Measurements from ENCODE around the gene MIA2.
"Not testable (repeated sequence)": the region's sequence is repeated elsewhere in the genome, so short reads cannot be mapped to it uniquely, and the experiment has no call there.

MIA2 gene

DNA sequence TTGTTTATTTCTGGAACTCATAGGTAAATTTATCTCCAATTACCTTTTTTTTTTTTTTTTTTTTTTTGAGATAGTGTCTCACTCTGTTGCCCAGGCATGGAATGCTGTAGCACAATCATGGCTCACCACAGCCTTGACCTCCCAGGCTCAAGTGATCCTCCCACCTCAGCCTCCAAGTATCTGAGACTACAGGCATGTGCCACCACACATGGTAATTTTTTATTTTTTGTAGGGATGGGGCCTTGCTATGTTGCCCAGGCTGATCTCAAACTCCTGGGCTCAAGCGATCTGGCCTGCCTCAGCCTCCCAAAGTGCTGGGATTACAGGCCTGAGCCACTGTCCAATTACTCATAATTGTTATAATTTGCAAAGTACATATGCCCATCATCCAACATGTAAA is 13.2 kb upstream of the MIA2 start:
- not testable (repeated sequence) for H3K9me3 ChIP-seq (ENCODE audit: control insufficient read depth, insufficient read depth, low read length); H3K9ac ChIP-seq (ENCODE audit: low read depth, low read length); H3K36me3 ChIP-seq (ENCODE audit: insufficient read depth, low read length); H3K4me1 ChIP-seq (ENCODE audit: insufficient read depth, low read length)

DNA sequence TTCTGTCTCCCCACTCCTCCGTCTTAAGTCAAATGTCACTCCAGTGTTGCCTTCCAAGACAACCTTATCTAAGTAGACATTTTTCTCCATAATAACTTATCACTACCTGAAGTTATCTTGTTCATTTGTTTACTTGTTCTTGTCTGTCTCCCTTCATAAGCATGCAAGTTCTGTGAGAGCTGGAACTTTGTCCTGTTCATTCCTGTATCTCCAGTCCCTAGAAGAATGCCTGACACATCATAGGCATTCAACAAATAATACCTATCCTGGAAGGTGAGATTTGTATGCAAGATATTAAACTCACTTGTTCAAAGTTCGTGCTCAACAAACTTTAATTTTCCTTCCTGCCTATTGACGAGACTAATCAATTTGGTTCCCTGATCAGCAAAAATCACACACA is 5.7 kb upstream of the MIA2 start:
- H3K9ac ChIP-seq (ENCODE audit: low read depth, low read length), result no peak overlapping the region
- no peaks in the 10 kb centered on the region for H3K9me3 ChIP-seq (ENCODE audit: control insufficient read depth, insufficient read depth, low read length)
- no peaks in the 10 kb centered on the region; the same call in 1 of the 2 replicates for H3K4me1 ChIP-seq (ENCODE audit: insufficient read depth, low read length)
- H3K36me3 ChIP-seq (ENCODE audit: insufficient read depth, low read length), result no peaks in the 10 kb centered on the region

DNA sequence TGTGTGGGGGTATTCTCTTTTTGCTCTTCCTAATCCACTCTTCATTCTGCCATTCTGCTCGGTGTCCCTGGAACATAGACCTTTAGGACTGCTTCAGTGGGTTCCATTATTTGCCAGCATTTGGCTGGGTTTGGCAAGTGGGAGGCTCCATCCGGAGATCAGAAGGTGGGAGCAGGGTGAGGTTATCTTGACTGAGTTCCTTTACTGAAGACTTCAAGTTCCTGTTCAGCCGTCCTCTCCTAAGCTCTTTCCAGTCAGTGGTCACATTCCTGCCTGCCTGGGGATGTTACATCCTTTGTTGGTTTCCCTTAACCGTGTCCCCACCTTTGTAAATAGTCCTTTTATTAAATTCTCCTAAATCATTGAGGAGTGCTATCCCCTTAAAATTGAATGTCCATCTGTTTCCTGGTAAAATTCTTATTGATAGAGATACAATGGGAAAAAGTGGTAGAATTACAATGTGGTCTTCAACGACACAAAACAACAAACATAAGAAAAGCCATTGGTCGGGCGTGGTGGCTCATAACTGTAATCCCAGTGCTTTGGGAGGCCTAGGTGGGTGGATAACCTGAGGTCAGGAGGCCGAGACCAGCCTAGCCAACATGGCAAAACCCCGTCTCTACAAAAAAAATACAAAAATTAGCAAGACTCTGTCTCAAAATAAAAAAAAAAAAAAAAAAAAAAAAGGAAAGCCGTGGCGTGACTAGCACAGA is 5.0 kb upstream of the MIA2 start:
- Histone ChIP-seq H3K36me3 (ENCODE audit: insufficient read depth, low read length) (no peaks in the 10 kb centered on the region), H3K9me3 (ENCODE audit: control insufficient read depth, insufficient read depth, low read length) (no peaks in the 10 kb centered on the region), H3K9ac (ENCODE audit: low read depth, low read length) (no peak overlapping the region), H3K4me1 (ENCODE audit: insufficient read depth, low read length) (no peaks in the 10 kb centered on the region; the same call in 1 of the 2 replicates)

DNA sequence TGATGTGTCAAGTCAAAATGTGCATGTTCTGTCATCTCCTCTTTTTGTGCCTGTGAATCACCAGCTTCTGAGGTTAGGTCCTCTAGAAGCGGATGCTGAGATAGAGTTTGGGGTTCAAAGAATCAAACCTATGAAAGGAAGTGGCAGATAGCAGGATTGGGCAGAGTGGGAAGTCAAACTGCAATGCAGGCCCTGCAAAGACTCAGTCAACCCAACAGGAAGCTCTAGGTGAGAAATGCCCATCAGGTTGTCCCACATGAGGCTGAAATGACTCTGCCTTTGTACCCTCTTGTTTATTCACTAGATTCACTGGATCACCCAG is 4.5 kb upstream of the MIA2 start:
- Histone ChIP-seq H3K9me3 (ENCODE audit: control insufficient read depth, insufficient read depth, low read length) (no peaks in the 10 kb centered on the region), H3K36me3 (ENCODE audit: insufficient read depth, low read length) (no peaks in the 10 kb centered on the region), H3K4me1 (ENCODE audit: insufficient read depth, low read length) (no peaks in the 10 kb centered on the region; the same call in 1 of the 2 replicates), H3K9ac (ENCODE audit: low read depth, low read length) (no peak overlapping the region)

DNA sequence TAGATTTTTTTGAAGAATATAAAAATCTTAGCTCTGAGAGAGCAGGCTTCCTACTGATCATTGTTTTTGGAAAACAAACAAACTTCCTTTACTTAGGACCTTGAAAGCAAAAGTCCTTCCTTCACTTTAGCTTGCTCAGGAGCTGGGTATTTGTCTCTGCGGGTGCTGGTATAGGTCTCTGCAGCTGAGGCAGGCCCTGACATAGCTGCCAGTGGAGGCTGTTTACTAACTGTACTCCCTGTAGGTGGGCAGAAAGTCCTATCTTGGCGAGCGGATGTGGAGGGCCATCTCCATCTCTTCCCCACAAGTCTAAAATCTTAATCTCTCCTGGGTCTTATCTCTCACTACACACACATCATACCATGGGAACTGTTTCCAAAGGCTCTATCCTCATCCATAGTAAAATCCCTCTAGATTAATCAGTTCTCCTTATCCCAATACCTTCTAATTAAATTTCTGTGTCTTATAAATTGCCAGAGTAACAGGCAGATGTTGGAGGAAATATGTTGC is 4.1 kb upstream of the MIA2 start:
- H3K4me1 ChIP-seq (ENCODE audit: insufficient read depth, low read length), result no peaks in the 10 kb centered on the region; the same call in 1 of the 2 replicates
- H3K36me3 ChIP-seq (ENCODE audit: insufficient read depth, low read length), result no peaks in the 10 kb centered on the region
- H3K9me3 ChIP-seq (ENCODE audit: control insufficient read depth, insufficient read depth, low read length), result no peaks in the 10 kb centered on the region
- H3K9ac ChIP-seq (ENCODE audit: low read depth, low read length), result no peak overlapping the region

DNA sequence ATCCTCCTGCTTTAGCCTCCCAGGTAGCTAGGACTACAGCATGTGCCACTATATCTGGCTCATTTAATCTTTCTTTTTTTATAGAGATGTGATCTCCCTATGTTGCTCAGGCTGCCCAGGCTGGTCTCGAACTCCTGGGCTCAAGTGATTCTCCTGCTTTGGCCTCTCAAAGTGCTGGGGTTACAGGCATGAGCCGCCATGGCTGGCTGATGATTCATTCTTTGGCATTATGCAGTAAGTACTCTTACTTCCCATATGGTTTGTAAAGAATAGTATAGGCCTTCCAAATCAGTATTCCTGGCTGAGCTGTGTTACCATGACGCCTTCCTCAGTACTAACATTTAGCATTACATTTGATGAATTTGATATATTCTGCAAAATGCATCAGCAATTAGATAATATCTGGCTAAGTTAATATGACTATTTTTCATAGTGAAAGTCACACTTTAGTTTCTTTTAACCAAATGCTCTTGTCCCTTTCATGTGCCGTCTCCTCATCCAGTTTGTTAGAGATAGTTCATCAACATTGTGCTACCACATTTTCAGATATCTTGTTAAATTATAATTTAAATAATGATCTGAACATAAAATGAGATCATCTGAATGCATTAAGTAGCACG is 3.2 kb upstream of the MIA2 start:
- H3K4me1 ChIP-seq (ENCODE audit: insufficient read depth, low read length), result no peaks in the 10 kb centered on the region; the same call in 1 of the 2 replicates
- H3K36me3 ChIP-seq (ENCODE audit: insufficient read depth, low read length), result no peaks in the 10 kb centered on the region
- H3K9ac ChIP-seq (ENCODE audit: low read depth, low read length), result no peak overlapping the region
- H3K9me3 ChIP-seq (ENCODE audit: control insufficient read depth, insufficient read depth, low read length), result no peaks in the 10 kb centered on the region

DNA sequence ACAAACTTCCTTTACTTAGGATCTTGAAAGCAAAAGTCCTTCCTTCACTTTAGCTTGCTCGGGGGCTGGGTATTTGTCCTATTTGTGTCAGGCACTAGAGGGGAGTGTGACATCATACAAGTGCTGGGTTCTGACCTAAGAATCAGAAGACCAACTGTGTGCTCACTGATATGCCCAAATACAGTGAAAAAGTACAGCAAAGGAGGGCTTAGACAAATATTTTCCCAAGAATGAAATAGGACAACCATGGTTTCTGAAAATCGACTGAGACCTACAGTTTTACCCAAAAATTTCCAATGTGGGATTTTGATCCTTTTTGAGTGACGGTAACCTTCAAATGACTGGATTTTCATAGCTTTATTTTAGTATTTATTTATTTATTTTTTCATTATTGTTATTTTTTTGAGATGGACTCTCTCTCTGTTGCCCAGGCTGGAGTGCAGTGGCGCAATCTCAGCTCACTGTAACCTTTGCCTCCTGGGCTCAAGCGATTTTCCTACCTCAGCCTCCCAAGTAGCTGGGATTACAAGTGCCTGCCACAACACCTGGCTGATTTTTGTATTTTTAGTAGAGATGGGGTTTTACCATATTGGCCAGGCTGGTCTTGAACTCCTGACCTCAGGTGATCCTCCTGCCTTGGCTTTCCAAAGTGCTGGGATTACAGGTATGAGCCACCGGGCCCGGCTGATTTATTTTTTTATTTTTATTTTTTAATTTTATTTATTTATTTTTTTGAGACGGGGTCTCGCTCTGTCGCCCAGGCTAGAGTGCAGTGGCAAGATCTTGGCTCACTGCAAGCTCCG is 1.8 kb upstream of the MIA2 start:
- H3K9ac ChIP-seq (ENCODE audit: low read depth, low read length), result not testable (repeated sequence)

DNA sequence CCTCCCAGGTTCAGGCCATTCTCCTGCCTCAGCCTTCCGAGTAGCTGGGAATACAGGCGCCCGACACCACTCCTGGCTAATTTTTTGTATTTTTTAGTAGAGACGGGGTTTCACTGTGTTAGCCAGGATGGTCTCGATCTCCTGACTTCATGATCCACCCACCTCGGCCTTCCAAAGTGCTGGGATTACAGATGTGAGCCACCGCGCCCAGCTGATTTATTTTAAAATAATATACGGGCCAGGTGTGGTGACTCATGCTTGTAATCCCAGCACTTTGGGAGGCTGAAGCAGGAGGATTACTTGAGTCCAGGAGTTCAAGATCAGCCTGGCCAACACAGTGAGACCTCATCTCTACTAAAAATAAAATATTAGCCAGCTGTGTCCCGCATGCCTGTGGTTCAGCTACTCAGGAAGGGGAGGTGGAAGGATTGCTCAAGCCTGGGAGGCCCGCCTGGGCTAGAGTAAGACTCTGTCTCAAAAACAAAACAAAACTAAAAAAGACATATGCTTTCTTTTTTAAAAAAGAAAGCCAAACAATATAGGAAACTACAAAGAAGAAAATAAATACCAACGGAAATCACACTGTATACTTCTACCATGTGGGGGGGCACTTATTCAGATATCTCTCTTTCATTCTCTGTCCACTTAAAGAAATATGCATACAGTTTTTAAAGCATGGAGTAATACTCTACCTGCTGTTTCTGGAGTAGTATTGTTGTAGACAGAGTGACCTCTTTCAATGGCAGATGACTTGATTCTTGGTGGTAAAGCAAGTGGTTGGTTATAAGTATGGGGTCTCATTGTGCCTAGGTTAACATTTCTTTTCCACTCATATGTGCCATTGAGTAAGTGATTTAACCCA is 930 bp upstream of the MIA2 start:
- Histone ChIP-seq H3K4me1 (ENCODE audit: insufficient read depth, low read length) (no peaks in the 10 kb centered on the region; the same call in 1 of the 2 replicates), H3K9ac (ENCODE audit: low read depth, low read length) (no peak overlapping the region), H3K36me3 (ENCODE audit: insufficient read depth, low read length) (no peaks in the 10 kb centered on the region), H3K9me3 (ENCODE audit: control insufficient read depth, insufficient read depth, low read length) (no peaks in the 10 kb centered on the region)

More for the DNA sequence above, 1.8 kb upstream of the MIA2 start:
- not testable (repeated sequence) for H3K36me3 ChIP-seq (ENCODE audit: insufficient read depth, low read length); H3K4me1 ChIP-seq (ENCODE audit: insufficient read depth, low read length); H3K9me3 ChIP-seq (ENCODE audit: control insufficient read depth, insufficient read depth, low read length)

DNA sequence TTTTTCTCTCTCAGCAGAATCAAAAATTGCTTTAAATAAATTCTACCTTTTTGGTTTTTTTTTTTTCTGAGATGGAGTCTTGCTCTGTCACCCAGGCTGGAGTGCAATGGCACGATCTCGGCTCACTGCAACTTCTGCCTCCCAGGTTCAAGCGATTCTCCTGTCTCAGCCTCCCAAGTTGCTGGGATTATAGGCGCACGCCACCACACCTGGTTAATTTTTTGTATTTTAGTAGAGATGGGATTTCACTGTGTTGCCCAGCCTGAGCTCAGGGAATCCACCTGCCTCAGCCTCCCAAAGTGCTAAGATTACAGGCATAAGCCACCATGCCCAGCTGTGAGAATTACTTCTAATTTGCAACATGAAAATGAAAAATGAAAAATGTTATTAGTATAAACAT is 1.3 kb downstream of the MIA2 start:
- not testable (repeated sequence) for H3K4me1 ChIP-seq (ENCODE audit: insufficient read depth, low read length); H3K9me3 ChIP-seq (ENCODE audit: control insufficient read depth, insufficient read depth, low read length); H3K36me3 ChIP-seq (ENCODE audit: insufficient read depth, low read length); H3K9ac ChIP-seq (ENCODE audit: low read depth, low read length)

DNA sequence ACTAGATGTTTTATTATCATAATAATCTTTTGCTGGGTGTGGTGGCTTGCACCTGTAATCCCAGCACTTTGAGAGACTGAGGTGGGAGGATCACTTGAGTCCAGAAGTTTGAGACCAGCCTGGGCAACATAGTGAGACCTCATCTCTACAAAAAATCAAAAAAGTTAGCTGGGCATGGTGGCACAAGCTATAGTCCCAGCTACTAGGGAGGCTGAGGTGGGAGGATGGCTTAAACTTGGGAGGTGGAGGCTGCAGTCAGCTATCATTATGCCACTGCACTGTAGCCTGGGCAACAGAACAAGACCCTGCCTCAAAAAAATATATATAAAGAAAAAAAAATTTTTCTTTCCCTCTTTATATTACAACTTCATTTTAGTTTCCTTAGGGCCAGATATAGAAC is 1.8 kb downstream of the MIA2 start:
- not testable (repeated sequence) for H3K9ac ChIP-seq (ENCODE audit: low read depth, low read length); H3K4me1 ChIP-seq (ENCODE audit: insufficient read depth, low read length); H3K9me3 ChIP-seq (ENCODE audit: control insufficient read depth, insufficient read depth, low read length); H3K36me3 ChIP-seq (ENCODE audit: insufficient read depth, low read length)

DNA sequence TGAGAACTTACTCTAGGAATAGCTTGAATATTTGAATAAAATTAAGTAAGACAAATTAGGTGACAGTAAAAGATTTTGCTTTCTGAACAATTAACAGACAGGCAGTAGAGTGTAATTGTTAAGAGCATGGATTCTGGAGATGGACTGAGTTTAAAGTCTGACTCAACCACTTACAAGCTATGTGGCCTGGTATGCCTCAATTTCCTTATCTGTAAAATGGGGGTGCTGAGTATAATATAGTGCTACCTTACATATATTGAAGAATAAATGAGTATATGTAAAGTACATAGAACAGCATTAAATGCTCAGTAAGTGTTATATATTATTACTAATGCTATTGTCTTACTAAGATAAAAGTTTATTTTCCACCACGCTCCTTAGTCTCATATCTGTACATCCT is 7.1 kb downstream of the MIA2 start:
- Histone ChIP-seq H3K4me1 (ENCODE audit: insufficient read depth, low read length) (no peaks in the 10 kb centered on the region), H3K9ac (ENCODE audit: low read depth, low read length) (no peak overlapping the region), H3K36me3 (ENCODE audit: insufficient read depth, low read length) (no peaks in the 10 kb centered on the region), H3K9me3 (ENCODE audit: control insufficient read depth, insufficient read depth, low read length) (no peaks in the 10 kb centered on the region)

DNA sequence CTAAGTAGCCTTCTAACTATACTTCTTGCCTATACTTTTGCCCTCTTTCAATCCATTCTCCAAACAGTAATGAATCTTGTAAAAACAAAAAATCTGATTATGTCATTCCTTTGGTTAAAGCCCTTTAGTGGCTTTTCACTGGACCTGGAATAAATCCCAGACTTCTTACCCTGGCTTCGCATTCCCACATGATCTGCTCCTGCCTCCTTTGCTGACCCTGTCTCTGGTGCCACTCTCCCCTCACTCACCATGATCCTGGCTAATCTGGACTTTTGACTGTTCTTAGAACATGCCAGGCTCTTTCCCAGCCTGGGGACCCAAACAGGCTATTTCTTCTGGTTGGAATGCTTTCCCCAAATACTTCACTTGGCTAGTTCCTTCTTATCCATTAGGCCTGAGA is 7.9 kb downstream of the MIA2 start:
- Histone ChIP-seq H3K36me3 (ENCODE audit: insufficient read depth, low read length) (no peaks in the 10 kb centered on the region), H3K4me1 (ENCODE audit: insufficient read depth, low read length) (no peaks in the 10 kb centered on the region), H3K9me3 (ENCODE audit: control insufficient read depth, insufficient read depth, low read length) (no peaks in the 10 kb centered on the region), H3K9ac (ENCODE audit: low read depth, low read length) (no peak overlapping the region)

DNA sequence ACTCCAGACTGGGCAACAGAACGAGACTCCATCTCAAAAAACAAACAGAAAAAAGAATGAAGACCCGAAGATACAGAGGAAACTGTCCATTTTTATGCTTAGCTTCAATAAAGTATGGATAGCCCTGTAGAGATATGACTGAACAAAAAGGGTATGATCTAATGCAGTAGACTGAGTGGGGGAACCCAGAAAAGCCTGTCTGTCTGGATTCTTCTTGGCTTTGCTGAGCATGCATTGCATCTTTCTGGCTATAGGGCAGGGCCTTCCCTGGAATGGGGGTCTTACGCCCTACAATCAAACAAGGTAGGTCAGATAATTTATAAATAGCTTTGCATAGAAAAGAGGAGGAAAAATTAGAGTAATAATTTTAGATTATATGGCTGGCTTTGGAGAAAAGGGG is 10.1 kb downstream of the MIA2 start:
- no peaks in the 10 kb centered on the region for H3K36me3 ChIP-seq (ENCODE audit: insufficient read depth, low read length)
- no peak overlapping the region for H3K9ac ChIP-seq (ENCODE audit: low read depth, low read length)
- H3K4me1 ChIP-seq (ENCODE audit: insufficient read depth, low read length), result no peaks in the 10 kb centered on the region
- no peaks in the 10 kb centered on the region for H3K9me3 ChIP-seq (ENCODE audit: control insufficient read depth, insufficient read depth, low read length)

DNA sequence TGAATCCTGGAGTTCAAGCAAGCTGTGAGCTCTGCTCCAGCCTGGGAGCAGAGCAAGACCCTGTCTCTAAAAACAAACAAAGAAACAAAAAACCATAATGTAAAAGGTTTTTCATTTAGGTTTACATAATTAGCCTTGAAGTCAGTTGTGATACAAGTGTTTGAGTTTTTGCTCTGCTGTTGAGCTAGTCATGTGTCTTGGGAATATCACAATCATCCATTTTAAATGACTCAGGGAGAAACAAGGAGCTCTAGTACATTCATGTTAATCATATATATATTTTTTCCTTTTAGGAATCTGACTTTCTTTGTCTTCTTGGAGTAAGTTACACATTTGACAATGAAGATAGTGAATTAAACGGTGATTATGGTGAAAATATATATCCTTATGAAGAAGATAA is 12.9 kb downstream of the MIA2 start:
- Histone ChIP-seq H3K9ac (ENCODE audit: low read depth, low read length) (no peak overlapping the region), H3K9me3 (ENCODE audit: control insufficient read depth, insufficient read depth, low read length) (no peaks in the 10 kb centered on the region), H3K4me1 (ENCODE audit: insufficient read depth, low read length) (no peaks in the 10 kb centered on the region), H3K36me3 (ENCODE audit: insufficient read depth, low read length) (no peaks in the 10 kb centered on the region)

Measured in ES-I3 (cell line).